ENCODE data around the gene MTMR2.

The MTMR2 gene

DNA sequence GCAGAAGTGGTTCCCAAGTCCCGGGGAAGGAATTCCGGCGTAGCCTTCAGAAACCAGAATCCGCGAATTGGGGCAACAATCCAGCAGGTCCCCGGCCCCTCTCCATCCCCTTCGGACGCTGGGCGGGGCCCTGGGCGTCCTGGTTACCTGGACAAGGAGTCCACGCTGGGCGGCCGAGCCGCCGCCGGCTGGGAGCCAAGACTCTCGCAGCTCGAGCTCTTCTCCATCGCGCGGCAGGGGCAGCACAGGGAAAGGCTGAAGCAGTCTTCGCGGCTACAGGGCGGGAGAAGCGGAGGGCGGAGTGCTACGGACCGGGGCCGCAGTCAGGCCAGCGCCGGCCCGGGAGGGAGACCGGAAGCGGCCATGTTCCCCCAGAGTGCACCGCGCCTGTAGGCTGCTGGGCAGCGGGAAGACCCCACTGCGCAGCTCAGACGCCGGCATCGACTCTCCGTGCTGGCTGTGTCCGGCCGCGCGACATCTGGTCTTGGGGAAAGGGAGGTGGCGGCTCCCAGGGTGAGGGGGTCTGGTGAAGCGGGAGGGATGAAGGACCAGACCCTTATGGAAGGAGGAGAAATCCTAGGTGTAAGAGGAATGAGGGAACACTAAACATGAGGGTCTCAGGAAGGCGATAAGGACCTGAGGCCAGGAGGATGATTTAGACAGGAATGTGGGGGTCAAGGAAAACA, at the start of gene MTMR2:
Gene MTMR2, minus strand, starts transcription at position 380 of the 686 bp plus-strand sequence. Its CDS starts 153 bp downstream, at position 227.
- DNase-seq: peak; percentile 84

DNA sequence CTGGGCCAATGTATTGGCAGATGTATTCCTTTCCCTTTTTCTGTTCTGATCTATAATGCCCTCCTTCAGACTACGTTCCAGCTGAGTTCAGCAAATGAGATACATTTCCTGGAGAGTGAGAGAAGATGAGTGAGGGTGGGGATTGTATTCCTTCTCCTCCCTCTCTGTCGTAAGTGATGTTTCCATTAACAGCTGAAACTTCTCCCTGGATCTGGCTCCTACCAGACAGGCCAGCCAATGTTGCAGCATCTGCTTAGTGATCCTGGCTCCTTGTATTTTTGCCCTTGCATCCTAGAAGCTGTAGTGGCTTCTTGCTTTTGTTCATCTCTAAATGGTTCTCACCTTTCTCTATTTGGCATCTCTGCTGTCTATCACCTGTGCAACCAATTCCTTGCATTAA, 48.2 kb upstream of the MTMR2 start:
- DNase-seq: no peak

DNA sequence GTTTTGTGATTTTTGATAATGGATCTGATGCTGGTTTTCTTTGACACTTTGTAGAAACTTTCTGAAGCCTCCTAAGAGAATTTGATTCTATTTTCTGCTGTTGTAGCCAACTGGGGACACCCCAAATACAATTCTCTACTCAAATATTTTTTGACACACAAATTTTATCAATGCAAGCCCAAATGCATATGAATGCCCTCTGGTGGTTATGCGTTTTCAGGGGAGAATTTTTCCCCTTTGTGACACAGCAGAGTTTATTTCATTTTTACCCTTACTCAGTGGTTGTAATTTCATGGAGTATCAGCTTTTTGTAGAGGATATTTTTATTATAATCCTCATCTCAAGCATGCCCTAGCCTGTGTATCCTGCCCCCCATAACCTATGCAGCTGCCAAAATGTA, 44.7 kb upstream of the MTMR2 start:
- DNase-seq: no peak

DNA sequence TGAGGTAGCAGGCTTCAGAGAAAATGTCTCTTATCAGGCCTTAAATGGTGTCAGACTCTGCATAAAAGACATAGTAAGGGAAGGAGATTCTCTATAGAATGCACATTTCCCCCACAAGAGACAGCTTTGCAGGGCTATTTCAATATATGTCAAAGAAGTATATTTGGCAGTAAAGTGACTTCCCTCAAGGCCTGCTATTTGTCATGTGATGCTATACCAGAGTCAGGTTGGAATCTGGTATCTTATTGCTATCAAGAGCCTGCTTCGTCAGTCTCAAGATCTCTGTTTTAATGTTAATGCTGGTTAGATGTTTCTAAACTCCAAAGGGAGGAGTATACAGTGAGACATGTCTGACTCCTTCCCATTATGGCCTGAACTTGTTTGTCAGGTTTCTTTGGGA, 40.4 kb upstream of the MTMR2 start:
- DNase-seq: no peak

DNA sequence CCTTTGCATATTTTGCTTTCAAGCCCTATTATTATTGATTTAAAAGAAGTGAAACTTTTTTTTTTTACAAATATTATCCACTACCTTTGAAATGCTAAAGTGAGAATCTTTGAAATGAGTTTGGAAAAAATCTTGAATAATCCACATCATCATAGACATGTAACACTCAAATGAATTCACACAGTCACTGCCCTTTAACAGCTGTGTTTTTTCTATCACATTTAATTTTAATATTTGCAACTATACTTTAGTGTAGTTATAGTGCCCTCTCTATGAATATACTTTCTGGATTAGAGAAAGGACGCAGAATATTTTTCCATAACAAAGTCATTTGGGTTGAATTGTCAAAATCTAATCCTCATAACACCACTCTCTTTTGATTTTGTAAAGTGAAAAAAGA, 37.9 kb upstream of the MTMR2 start:
- no peak for DNase-seq

DNA sequence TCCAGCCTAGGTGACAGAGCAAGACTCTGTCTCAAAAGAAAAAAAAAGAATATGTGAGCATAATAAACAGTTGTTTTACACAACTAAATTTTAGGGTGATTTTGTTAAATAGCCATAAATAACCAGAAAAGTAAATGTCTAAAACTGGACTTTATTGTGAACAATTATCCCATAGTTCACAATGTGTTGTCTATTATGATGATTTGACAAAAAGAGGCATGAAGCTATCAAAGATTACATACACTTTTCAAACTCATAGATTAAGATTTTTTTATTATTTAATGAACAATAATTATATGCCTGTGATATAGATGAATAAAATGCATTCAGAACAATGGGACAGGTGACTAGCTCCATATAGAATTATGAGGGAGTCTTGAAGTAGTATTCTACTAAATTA, 27.0 kb upstream of the MTMR2 start:
- no peak for DNase-seq

DNA sequence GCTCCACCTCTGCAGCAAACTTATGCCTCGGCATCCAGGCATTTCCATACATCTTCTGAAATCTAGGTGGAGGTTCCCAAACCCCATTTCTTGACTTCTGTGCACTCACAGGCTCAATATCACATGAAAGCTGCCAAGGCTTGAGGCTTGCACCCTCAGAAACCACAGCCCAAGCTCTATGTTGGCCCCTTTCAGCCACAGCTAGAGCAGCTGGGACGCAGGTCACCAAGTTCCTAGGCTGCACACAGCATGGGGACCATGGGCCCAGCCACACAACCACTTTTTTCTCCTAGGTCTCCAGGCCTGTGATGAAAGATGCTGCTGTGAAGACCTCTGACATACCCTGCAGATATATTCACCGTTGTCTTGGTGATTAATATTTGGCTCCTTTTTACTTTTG, 24.7 kb upstream of the MTMR2 start:
- DNase-seq: no peak

DNA sequence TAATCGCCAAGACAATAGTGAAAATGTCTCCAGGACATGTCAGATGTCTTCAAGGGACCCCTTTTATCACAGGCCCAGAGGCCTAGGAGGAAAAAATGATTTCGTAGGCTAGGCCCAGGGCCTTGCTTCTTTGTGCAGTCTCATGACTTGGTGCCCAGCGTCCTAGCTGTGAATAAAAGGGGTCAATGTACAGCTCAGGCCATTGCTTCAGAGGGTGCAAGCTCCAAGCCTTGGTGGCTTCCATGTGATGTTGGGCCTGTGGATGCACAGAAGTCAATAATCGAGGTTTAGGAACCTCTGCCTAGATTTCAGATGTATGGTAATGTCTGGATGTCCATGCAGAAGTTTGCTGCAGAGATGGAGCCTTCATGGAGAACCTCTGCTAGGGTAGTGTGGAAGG, 20.7 kb upstream of the MTMR2 start:
- DNase-seq: no peak

DNA sequence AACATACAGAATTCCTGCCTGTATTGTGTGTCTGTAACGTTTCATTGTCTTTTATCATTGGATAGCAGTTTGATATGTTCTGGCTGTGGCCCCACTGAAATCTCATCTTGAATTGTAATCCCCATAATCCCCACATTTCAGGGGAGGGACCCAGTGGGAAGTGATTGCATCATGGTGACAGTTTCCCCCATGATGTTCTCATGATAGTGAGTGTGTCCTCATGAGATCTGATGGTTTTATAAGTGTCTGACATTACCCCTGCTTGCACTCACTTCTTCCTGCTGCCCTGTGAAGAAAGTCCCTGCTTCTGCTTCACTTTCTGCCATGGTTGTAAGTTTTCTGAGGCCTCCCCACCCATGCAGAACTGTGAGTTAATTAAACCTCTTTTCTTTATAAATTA, 19.6 kb upstream of the MTMR2 start:
- peak; percentile 2 for DNase-seq

DNA sequence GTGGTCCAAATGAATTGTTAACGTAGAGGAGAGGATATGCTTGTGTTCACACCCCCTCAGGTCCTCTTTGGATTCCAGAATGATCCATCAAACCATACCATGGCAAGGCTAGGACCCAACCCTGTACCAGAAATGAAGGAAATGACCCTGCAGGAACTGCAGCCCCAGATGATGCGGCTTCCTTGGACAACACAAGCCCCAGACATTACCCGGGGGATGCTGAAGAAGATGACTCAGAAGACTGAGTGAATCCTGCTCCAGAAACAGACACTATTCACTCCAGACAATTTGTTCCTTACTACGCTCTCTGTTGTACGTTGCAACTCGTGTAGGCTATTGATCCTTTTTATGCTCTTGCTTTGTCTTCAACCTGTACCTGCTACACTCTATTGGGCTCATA, 15.2 kb upstream of the MTMR2 start:
- no peak for DNase-seq

DNA sequence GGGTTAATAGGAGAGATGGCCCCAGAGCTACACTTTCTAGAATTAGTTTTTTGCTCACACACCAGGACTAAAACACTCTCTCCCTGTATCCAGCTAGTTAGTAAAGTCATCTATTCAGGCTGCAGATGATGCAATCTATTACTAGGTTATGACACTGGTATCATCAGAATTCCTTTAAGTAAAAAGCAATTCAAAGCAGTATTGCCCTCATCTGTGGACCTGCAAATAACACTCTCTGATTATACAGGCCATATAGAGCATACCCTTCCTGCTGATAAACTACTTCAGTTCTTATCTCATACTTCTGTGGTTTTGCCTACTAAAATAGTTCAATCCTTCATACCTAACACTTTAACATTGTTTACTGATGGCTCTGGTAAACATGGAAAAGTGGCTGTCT, 13.5 kb upstream of the MTMR2 start:
- DNase-seq: no peak

DNA sequence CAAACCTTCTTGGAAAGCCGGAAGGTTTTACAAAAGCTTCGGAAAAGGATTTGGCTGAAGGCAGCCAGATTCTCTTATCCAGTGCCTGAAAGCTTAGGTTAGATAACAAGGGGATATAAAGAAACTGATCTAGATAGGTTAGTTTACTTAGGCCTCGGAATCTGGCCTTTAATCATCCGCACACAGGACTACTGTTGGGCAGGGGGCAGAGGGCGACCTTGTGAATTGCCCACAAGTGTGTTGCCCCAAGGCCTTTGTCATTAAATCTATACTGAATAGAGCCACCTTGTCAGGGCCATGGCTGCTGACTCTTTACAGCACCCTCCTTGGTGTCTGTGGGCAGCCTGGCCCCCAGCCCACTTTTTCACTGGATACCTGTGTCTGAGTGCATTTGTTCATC, 9.7 kb upstream of the MTMR2 start:
- DNase-seq: no peak

DNA sequence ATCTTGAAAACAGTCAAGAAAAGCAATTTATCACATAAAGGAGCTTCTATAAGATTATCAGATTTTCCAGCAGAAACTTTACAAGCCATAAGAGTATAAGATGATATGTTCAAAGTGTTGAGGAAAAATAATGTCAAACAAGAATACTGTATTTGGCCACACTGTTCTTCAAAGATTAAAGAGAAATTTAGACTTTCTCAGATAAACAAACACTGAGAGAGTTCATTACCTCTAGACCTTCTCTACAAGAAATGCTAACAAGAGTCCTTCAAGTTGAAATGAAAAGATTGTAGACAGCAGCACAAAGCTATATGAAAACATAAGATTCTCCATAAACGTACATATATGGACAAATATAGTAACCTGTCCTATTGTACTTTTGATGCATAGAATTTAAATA, 8.0 kb upstream of the MTMR2 start:
- DNase-seq: no peak

DNA sequence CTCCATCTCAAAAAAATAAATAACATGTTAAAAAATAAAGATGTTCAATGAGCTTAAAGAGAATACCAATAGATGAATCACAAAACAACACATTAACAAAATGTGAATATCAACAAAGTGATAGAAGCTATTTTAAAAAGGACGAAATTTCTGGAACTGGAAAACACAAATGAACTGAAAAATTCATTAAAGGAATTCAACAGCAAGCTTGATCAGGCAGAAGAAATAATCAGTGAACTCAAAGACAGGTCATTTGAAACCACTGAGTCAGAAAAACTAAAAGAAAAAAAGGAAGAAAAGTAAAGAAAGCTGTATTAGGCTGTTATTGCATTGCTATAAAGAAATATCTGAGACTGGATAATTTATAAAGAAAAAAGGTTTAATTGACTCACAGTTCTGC, 7.0 kb upstream of the MTMR2 start:
- no peak for DNase-seq

DNA sequence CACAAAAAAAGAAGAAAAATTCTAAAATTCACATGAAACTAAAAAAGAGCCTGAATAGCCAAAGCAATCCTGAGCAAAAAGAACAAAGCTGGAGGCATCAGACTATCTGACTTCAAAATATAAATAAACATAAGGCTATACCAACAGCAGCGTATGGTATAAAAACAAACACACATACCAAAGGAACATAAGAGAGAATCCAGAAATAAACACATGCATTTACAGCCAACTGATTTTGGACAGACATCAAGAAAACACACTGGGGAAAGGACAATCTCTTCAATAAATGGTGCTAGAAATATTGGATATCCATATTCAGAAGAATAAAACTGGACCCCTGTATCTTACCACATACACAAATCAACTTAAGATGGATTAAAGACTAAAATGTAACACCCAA, 2.8 kb upstream of the MTMR2 start:
- DNase-seq: no peak

DNA sequence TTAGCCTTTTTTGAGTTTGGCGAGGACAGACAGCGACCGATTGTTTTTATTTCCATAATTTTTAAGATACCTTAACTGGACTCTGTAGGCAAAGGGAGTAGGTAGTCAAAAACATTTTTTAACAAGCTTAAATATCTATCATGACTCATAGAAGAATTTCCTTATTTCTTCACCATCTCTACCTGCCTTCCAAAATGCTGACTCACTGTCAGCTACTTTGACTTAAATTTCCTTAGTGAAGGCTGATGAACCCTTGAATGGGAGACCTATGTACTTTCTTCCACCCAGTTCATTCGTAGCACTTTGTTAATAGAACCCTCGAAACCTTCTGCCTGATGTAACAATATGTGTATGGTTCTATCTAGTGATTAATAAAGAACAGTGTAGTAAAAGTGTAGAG, 1.1 kb upstream of the MTMR2 start:
- DNase-seq: peak; percentile 3

DNA sequence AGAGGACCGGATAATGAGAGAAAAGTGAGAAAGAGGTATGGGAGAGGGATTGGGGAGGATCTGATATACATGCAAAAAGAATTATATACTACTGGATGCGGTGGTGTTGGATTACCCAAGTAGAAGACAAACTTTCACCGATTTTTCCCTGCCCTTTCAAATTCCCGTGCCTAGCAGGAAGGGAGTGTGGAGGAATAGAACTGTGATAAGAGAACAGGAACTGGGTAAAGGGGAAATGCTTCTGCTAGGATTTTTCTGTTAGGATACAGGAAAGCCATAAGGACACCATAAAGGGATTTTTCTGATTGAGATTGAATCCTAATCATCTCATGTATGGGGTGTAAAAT, 480 bp upstream of the MTMR2 start:
- DNase-seq: peak; percentile 47

DNA sequence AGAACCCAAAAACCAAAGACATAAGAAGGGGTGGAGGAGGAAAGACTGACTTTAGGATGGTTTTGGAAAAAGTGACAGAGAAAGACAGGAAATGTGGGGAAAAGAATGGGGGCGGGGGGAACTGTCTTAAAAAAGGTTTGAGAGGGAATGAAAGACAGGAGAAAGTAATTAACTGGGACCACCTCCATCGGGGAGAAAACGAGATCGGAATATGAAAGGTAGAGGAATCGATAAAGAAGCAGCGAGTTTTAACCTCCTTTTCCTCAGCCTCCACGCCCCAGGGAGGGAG, 524 bp downstream of the MTMR2 start:
- DNase-seq: no peak

DNA sequence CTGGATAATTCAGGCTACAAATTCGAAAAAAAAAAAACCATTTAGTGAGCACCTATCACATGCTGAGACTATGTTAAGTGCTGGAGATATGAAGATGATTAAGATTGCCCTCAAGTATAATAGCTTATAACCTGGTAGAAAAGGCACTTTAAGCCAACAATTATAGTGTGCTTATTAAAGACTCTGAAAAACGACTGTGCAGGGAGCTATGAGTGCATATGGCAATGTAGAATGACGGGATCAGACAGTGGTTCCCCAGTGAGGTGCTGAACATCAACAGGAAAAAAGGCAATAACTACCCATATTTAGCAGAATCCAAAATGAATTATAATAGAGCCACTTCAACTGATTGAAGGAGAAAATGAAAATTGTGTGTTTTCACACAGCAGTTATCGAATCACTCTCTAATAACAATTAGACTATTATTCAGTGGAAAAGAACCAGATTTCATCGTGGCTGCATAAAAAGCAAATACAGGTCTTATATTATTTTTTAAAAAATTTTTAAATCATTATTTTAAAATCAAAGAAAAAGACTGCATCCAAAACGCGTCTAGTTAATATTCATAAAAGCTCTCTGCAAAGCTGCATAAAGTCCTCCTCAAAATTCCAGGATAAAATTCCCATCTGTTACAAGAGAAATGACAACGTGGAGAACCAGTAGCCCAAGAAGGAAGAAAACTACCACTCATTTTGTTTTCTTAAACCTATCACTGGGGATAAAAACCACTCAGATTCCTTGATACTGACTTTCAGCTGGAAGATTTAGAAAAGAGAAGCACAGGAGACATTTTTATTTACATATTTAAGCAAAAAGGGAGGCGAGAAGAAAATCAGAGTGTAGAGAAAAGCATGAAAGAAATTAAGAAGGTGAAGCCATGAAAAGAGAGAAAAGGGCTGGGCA, 1.1 kb downstream of the MTMR2 start:
- DNase-seq: peak; percentile 38

DNA sequence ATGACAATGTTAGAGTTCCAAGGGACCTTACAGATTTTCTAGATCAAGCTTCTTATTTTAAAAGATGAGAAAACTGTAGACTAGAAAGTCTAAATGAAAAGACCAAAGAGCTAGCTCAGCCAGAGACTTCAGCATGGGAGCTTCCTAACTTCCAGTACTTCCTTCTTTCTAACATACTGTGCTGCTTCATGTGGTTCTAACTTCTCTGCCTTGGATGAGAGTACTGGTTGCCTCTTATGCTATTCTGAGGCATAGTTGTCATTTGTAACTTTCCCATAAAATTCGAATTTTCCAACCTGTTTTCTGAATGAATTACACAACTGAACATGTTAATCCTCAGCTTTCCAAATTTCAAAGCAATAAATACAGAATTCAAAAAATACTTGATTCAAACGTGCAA, 1.8 kb downstream of the MTMR2 start:
- DNase-seq: no peak

DNA sequence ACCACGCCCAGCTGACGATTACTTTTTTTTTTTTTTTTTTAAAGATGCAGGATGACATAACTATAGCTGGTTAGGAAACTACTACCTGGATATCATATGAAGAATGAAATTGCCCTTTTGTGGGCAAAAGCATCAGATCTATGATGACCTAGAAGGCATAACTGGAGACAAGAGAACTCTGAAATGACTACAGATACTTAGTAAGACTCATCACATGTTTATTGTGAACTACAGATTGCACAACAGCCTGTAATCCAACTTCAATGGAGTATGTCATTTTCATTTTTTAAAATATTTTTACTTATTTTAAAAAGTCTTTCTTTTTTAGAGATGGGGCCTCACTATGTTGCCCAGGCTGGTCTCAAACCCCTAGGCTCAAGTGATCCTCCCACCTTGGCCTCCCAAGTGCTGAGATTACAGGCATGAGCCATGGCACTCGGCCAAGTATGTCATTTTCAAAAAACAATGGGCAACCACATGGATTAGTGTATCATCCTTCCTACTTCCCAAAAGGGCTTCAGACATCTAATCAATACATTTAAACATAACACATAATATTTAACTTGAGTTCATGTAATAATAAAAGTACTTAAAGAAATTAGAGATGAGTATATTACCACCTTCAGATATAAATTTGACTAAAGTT, 3.3 kb downstream of the MTMR2 start:
- peak; percentile 7 for DNase-seq

DNA sequence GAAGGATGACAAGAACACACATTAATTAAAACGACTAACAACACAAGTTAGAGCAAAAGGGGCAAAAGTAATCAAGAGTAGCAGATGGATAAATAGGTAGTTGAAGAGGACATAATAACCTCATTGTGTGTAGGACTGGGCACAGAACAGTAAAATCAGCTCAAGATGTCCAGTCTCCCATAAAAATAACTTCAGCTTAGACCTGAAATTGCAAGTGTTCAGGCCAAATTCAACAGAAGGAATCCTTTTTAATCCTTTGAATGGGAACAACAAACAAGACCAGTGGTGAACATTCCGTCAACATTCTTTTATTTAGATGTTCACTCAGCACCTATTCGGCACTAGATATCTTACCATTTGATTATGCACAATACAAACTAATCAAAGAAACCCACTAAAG, 4.4 kb downstream of the MTMR2 start:
- no peak for DNase-seq

DNA sequence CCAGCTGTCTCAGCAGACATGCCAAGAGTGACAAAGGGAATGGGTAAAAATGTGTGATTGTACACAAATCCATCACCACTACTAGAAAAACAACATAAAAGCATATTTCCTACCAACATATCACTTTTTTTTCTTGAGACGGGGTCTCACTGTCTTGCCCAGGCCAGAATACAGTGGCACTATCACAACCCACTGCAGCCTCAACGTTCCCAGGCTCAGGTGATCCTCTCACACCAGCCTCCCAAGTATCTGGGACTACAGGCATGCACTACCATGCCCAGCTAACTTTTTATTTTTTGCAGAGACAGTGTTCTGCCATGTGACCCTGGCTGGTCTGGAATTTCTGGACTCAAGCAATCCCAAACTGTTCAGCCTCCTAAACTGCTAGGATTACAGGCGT, 5.2 kb downstream of the MTMR2 start:
- no peak for DNase-seq

DNA sequence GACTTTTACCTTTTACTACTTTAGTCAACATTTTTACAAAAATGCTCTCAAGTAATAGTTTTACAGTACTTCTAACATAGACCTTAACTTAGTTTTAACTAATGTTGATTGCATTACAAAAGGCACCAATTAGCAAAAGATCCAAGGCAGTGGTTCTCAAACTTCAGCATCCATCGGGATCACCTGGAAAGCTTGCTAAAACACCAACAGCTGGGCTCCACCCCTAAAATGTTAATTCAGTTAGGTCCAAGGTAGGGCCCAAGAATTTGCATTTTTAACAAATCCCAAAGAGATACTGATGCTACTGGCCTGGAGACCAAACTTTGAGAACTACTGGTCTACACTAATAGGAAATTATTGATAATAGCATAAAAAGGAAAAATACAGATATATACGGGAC, 5.9 kb downstream of the MTMR2 start:
- DNase-seq: no peak

All from NCI-H82 (cell line).